ENCODE results near the gene CCDC85B. TPM values are rescaled to one million over a fixed set of nuclear protein-coding genes. Genes with fewer than 3 reads are reported as not detected.

The CCDC85B gene
- total and polyA plus RNA-seq, 2 of the 8 experiments (the other 6 are each of a cell fraction or from before 2014, with no cell fraction given) = 19.8 to 30.8 TPM

GRCh38 chr11:65921033-65921555 is 30.6 kb downstream of the CCDC85B start (continued):
- TF ChIP-seq USF2 (IDR thresholded peaks at IDR 0.05; ENCODE audit: low read length) (no peak), HDAC6 (IDR thresholded peaks at IDR 0.05; ENCODE audit: low read depth, low read length) (no peak), MAX (IDR thresholded peaks at IDR 0.05) (no peak), RFX5 (IDR thresholded peaks at IDR 0.05; ENCODE audit: borderline replicate concordance, low read depth, low read length) (no peak), ATF3 (IDR thresholded peaks at IDR 0.05; ENCODE audit: insufficient read depth, low read depth, low read length) (no peak), GABPA (IDR thresholded peaks at IDR 0.05; ENCODE audit: borderline replicate concordance, insufficient read depth, low read length) (no peak), ASH2L (IDR thresholded peaks at IDR 0.05; ENCODE audit: low read length) (no peak), EZH2 (IDR thresholded peaks at IDR 0.05; ENCODE audit: low read depth, low read length, severe bottlenecking) (no peak), E2F6 (IDR thresholded peaks at IDR 0.05) (no peak), BACH1 (IDR thresholded peaks at IDR 0.05; ENCODE audit: low read length) (no peak)

Data from H1 (cell line).